Upper lobe of right lung (tissue), 1 donor: Measurements from ENCODE around the gene RAB3IL1. TPM values are rescaled to one million over a fixed set of nuclear protein-coding genes. Genes with fewer than 3 reads are reported as not detected.

Experiments
- ATAC-seq: fragments of 200-7000 bp; cut with Tn5 transposase; one replicate; pipeline ENCODE4 v1.9.1; 2020; ENCODE audit warnings: mild to moderate bottlenecking, moderate library complexity
- DNase-seq: peaks from one replicate; pipeline ENCODE4 v3.0.0-alpha.2; 2020
- H3K27ac ChIP-seq: fragments of 200-600 bp; one replicate; pipeline ENCODE4 v1.8.0; 2022
- H3K27me3 ChIP-seq: fragments of 200-600 bp; one replicate; pipeline ENCODE4 v1.8.0; 2022; ENCODE audit warnings: mild to moderate bottlenecking
- H3K36me3 ChIP-seq: fragments of 200-600 bp; one replicate; pipeline ENCODE4 v1.8.0; 2022
- H3K4me1 ChIP-seq: fragments of 200-600 bp; one replicate; pipeline ENCODE4 v1.8.0; 2022
- H3K4me3 ChIP-seq: fragments of 200-600 bp; one replicate; pipeline ENCODE4 v1.8.0; 2022; ENCODE audit warnings: mild to moderate bottlenecking
- H3K9me3 ChIP-seq: fragments of 200-600 bp; one replicate; pipeline ENCODE4 v1.8.0; 2022
- intact Hi-C: fragments of 100-400 bp; cut with DNase I; formaldehyde crosslinking; loops from one replicate; pipeline ENCODE4 v1.11.0; 2022
- total RNA-seq: library from RNA; stranded (reverse); fragmentation: NEBNext Ultra II Directional; extraction: Animal tissue kit (Norgen Biotek cat#: 25700); gene quantifications from one replicate; pipeline ENCODE4 v1.2.1, GENCODE V29; 2021
- TF ChIP-seq, protein P1 (sequence below): fragments of 200-600 bp; IDR thresholded peaks from one replicate; pipeline ENCODE4 v1.8.0; 2022; ENCODE audit warnings: antibody characterized with exemption
- donor health status: DM: no; HTN: yes; CAD: no; lungs with severe emphysema.

The RAB3IL1 gene
- total RNA-seq, 1 donor from 2014 or later = 10.6 TPM

DNA sequence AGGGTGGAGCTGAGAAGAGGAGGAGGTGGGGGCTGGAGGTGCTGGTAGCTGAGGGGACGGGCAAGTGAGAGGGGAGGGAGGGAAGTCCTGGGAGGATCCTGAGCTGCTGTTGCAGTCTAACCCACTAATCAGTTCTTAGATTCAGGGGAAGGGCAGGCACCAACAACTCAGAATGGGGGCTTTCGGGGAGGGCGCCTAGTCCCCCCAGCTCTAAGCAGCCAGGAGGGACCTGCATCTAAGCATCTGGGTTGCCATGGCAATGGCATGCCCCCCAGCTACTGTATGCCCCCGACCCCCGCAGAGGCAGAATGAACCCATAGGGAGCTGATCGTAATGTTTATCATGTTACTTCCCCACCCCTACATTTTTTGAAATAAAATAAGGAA lies 50.4 kb downstream of the RAB3IL1 start:
- TF ChIP-seq, protein P1, sequence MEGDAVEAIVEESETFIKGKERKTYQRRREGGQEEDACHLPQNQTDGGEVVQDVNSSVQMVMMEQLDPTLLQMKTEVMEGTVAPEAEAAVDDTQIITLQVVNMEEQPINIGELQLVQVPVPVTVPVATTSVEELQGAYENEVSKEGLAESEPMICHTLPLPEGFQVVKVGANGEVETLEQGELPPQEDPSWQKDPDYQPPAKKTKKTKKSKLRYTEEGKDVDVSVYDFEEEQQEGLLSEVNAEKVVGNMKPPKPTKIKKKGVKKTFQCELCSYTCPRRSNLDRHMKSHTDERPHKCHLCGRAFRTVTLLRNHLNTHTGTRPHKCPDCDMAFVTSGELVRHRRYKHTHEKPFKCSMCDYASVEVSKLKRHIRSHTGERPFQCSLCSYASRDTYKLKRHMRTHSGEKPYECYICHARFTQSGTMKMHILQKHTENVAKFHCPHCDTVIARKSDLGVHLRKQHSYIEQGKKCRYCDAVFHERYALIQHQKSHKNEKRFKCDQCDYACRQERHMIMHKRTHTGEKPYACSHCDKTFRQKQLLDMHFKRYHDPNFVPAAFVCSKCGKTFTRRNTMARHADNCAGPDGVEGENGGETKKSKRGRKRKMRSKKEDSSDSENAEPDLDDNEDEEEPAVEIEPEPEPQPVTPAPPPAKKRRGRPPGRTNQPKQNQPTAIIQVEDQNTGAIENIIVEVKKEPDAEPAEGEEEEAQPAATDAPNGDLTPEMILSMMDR = no peak
- Histone ChIP-seq H3K27ac (no peak overlapping the region), H3K4me1 (no peaks in the 10 kb centered on the region), H3K36me3 (peaks cover 3% of the 10 kb centered on the region), H3K9me3 (no peaks in the 10 kb centered on the region), H3K27me3 (no peaks in the 10 kb centered on the region), H3K4me3 (no peak overlapping the region)
- intact Hi-C loops = no loop called here
- DNase-seq (no peak), ATAC-seq (no peak)

DNA sequence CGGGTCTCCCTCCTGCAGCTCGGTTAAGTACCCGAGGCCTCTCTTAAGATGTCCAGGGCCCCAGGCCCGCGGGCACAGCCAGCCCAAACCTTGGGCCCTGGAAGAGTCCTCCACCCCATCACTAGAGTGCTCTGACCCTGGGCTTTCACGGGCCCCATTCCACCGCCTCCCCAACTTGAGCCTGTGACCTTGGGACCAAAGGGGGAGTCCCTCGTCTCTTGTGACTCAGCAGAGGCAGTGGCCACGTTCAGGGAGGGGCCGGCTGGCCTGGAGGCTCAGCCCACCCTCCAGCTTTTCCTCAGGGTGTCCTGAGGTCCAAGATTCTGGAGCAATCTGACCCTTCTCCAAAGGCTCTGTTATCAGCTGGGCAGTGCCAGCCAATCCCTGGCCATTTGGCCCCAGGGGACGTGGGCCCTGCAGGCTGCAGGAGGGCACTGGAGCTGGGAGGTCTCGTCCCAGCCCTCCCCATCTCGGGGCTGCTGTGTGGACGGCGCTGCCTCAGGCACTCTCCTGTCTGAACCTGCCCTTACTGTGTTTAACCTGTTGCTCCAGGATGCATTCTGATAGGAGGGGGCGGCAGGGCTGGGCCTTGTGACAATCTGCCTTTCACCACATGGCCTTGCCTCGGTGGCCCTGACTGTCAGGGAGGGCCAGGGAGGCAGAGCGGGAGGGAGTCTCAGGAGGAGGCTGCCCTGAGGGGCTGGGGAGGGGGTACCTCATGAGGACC lies 51.0 kb downstream of the RAB3IL1 start:
- intact Hi-C loops = no loop called here
- no peaks in the 10 kb centered on the region for H3K9me3 ChIP-seq
- H3K36me3 ChIP-seq = peaks cover 3% of the 10 kb centered on the region
- no peaks in the 10 kb centered on the region for H3K4me1 ChIP-seq
- no peak overlapping the region for H3K4me3 ChIP-seq
- no peak for DNase-seq
- TF ChIP-seq, protein P1 = no peak
- no peaks in the 10 kb centered on the region for H3K27me3 ChIP-seq
- ATAC-seq = no peak
- no peak overlapping the region for H3K27ac ChIP-seq

DNA sequence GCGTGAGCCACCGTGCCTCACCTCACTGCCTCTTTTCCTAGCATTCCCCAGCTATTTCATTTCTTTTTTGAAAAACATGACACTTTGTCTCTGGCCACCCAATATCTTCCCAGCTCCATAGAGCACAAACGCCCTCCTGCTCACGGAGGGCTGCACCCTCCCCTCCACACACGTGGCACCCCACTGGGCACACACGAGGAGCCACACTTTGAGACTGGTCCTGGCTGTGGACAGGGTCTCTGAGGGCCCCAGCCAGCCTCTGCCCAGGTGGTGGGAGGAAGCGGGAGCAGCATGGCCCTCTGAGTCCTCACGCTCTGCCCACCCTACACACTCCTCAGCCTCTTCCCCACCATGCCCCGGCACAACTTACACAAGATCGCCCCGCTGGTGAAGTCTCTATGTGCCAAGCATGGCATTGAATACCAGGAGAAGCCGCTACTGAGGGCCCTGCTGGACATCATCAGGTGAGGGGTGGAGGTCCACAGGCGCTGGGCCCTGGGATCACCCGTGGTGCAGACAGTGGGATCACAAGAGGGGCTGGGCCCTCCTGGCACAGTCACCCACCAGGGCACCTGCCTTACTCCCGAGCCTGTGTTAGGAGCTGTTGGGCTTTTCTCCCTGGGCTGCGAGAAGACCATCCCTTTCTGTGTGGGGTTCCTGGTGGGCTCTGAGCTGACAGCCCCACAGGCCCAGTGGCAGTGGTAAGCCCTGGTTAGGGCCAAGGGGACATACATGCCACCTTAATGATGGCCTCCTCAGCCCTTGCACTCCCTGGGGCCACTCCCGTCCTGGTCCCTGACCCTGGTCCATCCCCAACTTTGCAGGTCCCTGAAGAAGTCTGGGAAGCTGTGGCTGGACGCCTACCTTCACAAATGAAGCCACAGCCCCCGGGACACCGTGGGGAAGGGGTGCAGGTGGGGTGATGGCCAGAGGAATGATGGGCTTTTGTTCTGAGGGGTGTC lies 52.3 kb downstream of the RAB3IL1 start:
- ATAC-seq = no peak
- intact Hi-C loops = no loop called here

GRCh38 chr11:61863548-61864081 lies 53.8 kb downstream of the RAB3IL1 start:
- H3K36me3 ChIP-seq = peaks cover 3% of the 10 kb centered on the region
- no peaks in the 10 kb centered on the region for H3K27me3 ChIP-seq
- ATAC-seq (no peak), DNase-seq (no peak)
- H3K4me3 ChIP-seq = no peak overlapping the region
- intact Hi-C loops = no loop called here
- TF ChIP-seq, protein P1 = no peak
- H3K4me1 ChIP-seq = no peaks in the 10 kb centered on the region
- no peak overlapping the region for H3K27ac ChIP-seq
- H3K9me3 ChIP-seq = no peaks in the 10 kb centered on the region

More for the DNA sequence above, 52.3 kb downstream of the RAB3IL1 start:
- no peaks in the 10 kb centered on the region for H3K9me3 ChIP-seq
- DNase-seq = no peak
- peaks cover 3% of the 10 kb centered on the region for H3K36me3 ChIP-seq
- TF ChIP-seq, protein P1 = no peak
- no peaks in the 10 kb centered on the region for H3K4me1 ChIP-seq
- H3K4me3 ChIP-seq = no peak overlapping the region
- no peaks in the 10 kb centered on the region for H3K27me3 ChIP-seq
- H3K27ac ChIP-seq = no peak overlapping the region

- DNase-seq (no peak), ATAC-seq (no peak)
- Histone ChIP-seq H3K4me1 (no peaks in the 10 kb centered on the region), H3K27ac (no peak overlapping the region), H3K36me3 (peaks cover 3% of the 10 kb centered on the region), H3K9me3 (no peaks in the 10 kb centered on the region), H3K27me3 (no peaks in the 10 kb centered on the region), H3K4me3 (no peak overlapping the region)
- intact Hi-C loops = no loop called here
- TF ChIP-seq, protein P1 = no peak
These were observed 54.4 kb downstream of the RAB3IL1 start for GRCh38 chr11:61862714-61863547.
